HG03460 (cell line): Measurements from ENCODE around the gene ZNF91.
"Not testable (repeated sequence)": the region's sequence is repeated elsewhere in the genome, so short reads cannot be mapped to it uniquely, and the experiment has no call there.

Experiments
- ATAC-seq: cut with Tn5 transposase; IDR thresholded peaks from one replicate; pipeline ENCODE4 v1.9.1; 2021; ENCODE audit not compliant: unreplicated experiment

ZNF91 gene

GRCh38 chr19:23395041-23395721, at the start of gene ZNF91:
TSS of gene ZNF91 (minus strand) at chr19:23395471. CDS start at chr19:23395354, 117 bp downstream.
- ATAC-seq = peak; percentile 95

- no peak for ATAC-seq
Measured at GRCh38 chr19:23440791-23441190, 45.5 kb upstream of the ZNF91 start.

GRCh38 chr19:23440207-23440606, 44.9 kb upstream of the ZNF91 start:
- ATAC-seq = no peak

GRCh38 chr19:23439623-23440022, 44.4 kb upstream of the ZNF91 start:
- no peak for ATAC-seq

GRCh38 chr19:23437901-23438300, 42.6 kb upstream of the ZNF91 start:
- ATAC-seq = no peak

GRCh38 chr19:23436944-23437343, 41.7 kb upstream of the ZNF91 start:
- ATAC-seq = no peak

- ATAC-seq = no peak
Measured at GRCh38 chr19:23436318-23436717, 41.0 kb upstream of the ZNF91 start.

GRCh38 chr19:23420824-23421223, 25.6 kb upstream of the ZNF91 start:
- ATAC-seq = no peak

GRCh38 chr19:23419261-23419660, 24.0 kb upstream of the ZNF91 start:
- ATAC-seq = not testable (repeated sequence)

- no peak for ATAC-seq
Measured at GRCh38 chr19:23415561-23416191, 20.4 kb upstream of the ZNF91 start.

- ATAC-seq = no peak
Measured at GRCh38 chr19:23415034-23415433, 19.8 kb upstream of the ZNF91 start.

- ATAC-seq = no peak
Measured at GRCh38 chr19:23410155-23410554, 14.9 kb upstream of the ZNF91 start.

GRCh38 chr19:23409392-23410048, 14.2 kb upstream of the ZNF91 start:
- ATAC-seq = no peak

- ATAC-seq = no peak
Measured at GRCh38 chr19:23407616-23408133, 12.4 kb upstream of the ZNF91 start.

- ATAC-seq = no peak
Measured at GRCh38 chr19:23406721-23407120, 11.4 kb upstream of the ZNF91 start.

- no peak for ATAC-seq
Measured at GRCh38 chr19:23406091-23406490, 10.8 kb upstream of the ZNF91 start.

- no peak for ATAC-seq
Measured at GRCh38 chr19:23404676-23405075, 9.4 kb upstream of the ZNF91 start.

GRCh38 chr19:23403581-23404324, 8.5 kb upstream of the ZNF91 start:
- no peak for ATAC-seq

- no peak for ATAC-seq
Measured at GRCh38 chr19:23403052-23403451, 7.8 kb upstream of the ZNF91 start.

GRCh38 chr19:23402388-23402787, 7.1 kb upstream of the ZNF91 start:
- ATAC-seq = no peak

GRCh38 chr19:23401086-23401610, 5.9 kb upstream of the ZNF91 start:
- no peak for ATAC-seq
